B cell (primary cell): ENCODE data around the gene NSDHL. TPM values are rescaled to one million over a fixed set of nuclear protein-coding genes. Genes with fewer than 3 reads are reported as not detected.

Source experiments
- ATAC-seq: fragments of 200-7000 bp; cut with Tn5 transposase; one replicate; pipeline ENCODE4 v1.10.0; 2021; ENCODE audit warnings: low read depth, mild to moderate bottlenecking, moderate number of reproducible peaks, moderate library complexity
- CTCF ChIA-PET: fragments of 350-600 bp; sonication (Branson Sonifier 250); formaldehyde crosslinking; loops from one replicate; lab custom pipeline; 2021; ENCODE audit warnings: antibody characterized with exemption, inconsistent platforms; lab: Charles Lee
- POLR2A ChIA-PET: fragments of 350-600 bp; sonication (Branson Sonifier 250); formaldehyde crosslinking; loops from one replicate; lab custom pipeline; 2021; ENCODE audit warnings: antibody characterized with exemption; lab: Charles Lee
- DNase-seq: peaks from one replicate; pipeline ENCODE4 v3.0.0; 2013
- H2AFZ ChIP-seq: 2 replicates; pipeline ENCODE4 v1.6.1; 2012; ENCODE audit warnings: mild to moderate bottlenecking, low read depth, low read length; ENCODE audit not compliant: insufficient read depth, poor library complexity, severe bottlenecking
- H3K27ac ChIP-seq, 2 donors: 1 replicate in 1 of 2; 2 replicates in 1 of 2; pipeline ENCODE4 v1.5.1; 2012 to 2013; ENCODE audit warnings: low read length in 2 of 2, mild to moderate bottlenecking in 2 of 2, moderate library complexity in 1 of 2
- H3K27me3 ChIP-seq, 4 experiments: fragments of 200-600 bp in 1 of 4; sonication (generic) in 1 of 4; replicated peaks in 1 of 4; 1 replicate in 2 of 4; 2 replicates in 2 of 4; pipeline versions ENCODE4 v1.6.1 to v1.7.0; 2013 to 2016; ENCODE audit warnings: low read length in 3 of 4, mild to moderate bottlenecking in 2 of 4, mixed read lengths in 1 of 4, moderate library complexity in 1 of 4; ENCODE audit not compliant: insufficient read depth in 4 of 4, control insufficient read depth in 3 of 4; ENCODE audit errors: control extremely low read depth in 1 of 4
- H3K36me3 ChIP-seq, 2 experiments: replicated peaks in 1 of 2; 1 replicate in 1 of 2; 2 replicates in 1 of 2; pipeline versions ENCODE4 v1.6.1 to v1.7.1; 2013; ENCODE audit warnings: low read length in 1 of 2; ENCODE audit not compliant: insufficient read depth in 2 of 2, control insufficient read depth in 1 of 2; ENCODE audit errors: control extremely low read depth in 1 of 2, extremely low read depth in 1 of 2
- H3K4me1 ChIP-seq, 2 donors: fragments of 200-600 bp in 1 of 2; sonication (generic) in 1 of 2; 1 replicate in 1 of 2; 2 replicates in 1 of 2; pipeline versions ENCODE4 v1.5.1 to v1.6.1; 2013 to 2017; ENCODE audit warnings: low read length in 2 of 2; ENCODE audit not compliant: control insufficient read depth in 2 of 2, insufficient read depth in 2 of 2
- H3K4me2 ChIP-seq: replicated peaks from 2 replicates; pipeline ENCODE3; 2012; ENCODE audit warnings: mild to moderate bottlenecking, low read depth, low read length; ENCODE audit not compliant: poor library complexity, severe bottlenecking
- H3K4me3 ChIP-seq, 5 experiments: fragments of 200-600 bp in 1 of 5; sonication (generic) in 1 of 5; 1 replicate in 3 of 5; 2 replicates in 2 of 5; pipeline versions ENCODE4 v1.5.1 to v1.7.0; 2011 to 2016; ENCODE audit warnings: low read length in 4 of 5, mild to moderate bottlenecking in 4 of 5, low read depth in 2 of 5, control low read depth in 1 of 5, moderate library complexity in 1 of 5; ENCODE audit not compliant: insufficient read depth in 1 of 5; ENCODE audit errors: control extremely low read depth in 1 of 5, extremely low read depth in 1 of 5
- H3K79me2 ChIP-seq: fragments of 200-600 bp; sonication (generic); one replicate; pipeline ENCODE4 v1.6.0; 2016; ENCODE audit warnings: low read length; ENCODE audit not compliant: control insufficient read depth, insufficient read depth
- H3K9ac ChIP-seq: fragments of 200-600 bp; sonication (generic); 2 replicates; pipeline ENCODE4 v1.6.1; 2017; ENCODE audit warnings: mild to moderate bottlenecking, low read length, moderate library complexity
- H3K9me3 ChIP-seq, 3 donors: one replicate each; pipeline versions ENCODE4 v1.6.1 to v1.7.1; 2013; ENCODE audit warnings: low read length in 2 of 3; ENCODE audit not compliant: control insufficient read depth in 2 of 3, insufficient read depth in 1 of 3; ENCODE audit errors: control extremely low read depth in 1 of 3
- H4K20me1 ChIP-seq: 2 replicates; pipeline ENCODE4 v1.6.0; 2012; ENCODE audit warnings: mild to moderate bottlenecking, low read length; ENCODE audit not compliant: insufficient read depth, control insufficient read depth, poor library complexity, severe bottlenecking
- H3K27ac Mint-ChIP-seq: one replicate; pipeline ENCODE4 v1.8.0; 2021; ENCODE audit warnings: mixed read lengths
- H3K27me3 Mint-ChIP-seq: one replicate; pipeline ENCODE4 v1.8.0; 2021; ENCODE audit warnings: mixed read lengths
- H3K4me1 Mint-ChIP-seq: one replicate; pipeline ENCODE4 v1.8.0; 2021; ENCODE audit warnings: mixed read lengths
- H3K4me3 Mint-ChIP-seq: one replicate; pipeline ENCODE4 v1.8.0; 2021; ENCODE audit warnings: mixed read lengths
- H3K9me3 Mint-ChIP-seq: one replicate; pipeline ENCODE4 v1.8.0; 2022; ENCODE audit warnings: mixed read lengths; ENCODE audit not compliant: insufficient read depth
- CTCF ChIP-seq: fragments of 200-600 bp; IDR thresholded peaks from one replicate; pipeline ENCODE4 v1.8.0; 2022; ENCODE audit warnings: antibody characterized with exemption, mild to moderate bottlenecking
- EZH2 ChIP-seq: IDR thresholded peaks from 2 replicates; pipeline ENCODE4 v1.6.1; 2012; ENCODE audit warnings: borderline replicate concordance, low read depth, mild to moderate bottlenecking, moderate library complexity, low read length; ENCODE audit not compliant: insufficient read depth, poor library complexity, severe bottlenecking
- WGBS: methylation state at CpG from one replicate; pipeline ENCODE4 v1.1.5; 2013; ENCODE audit warnings: missing lambda C conversion rate; ENCODE audit not compliant: insufficient coverage; 5-methylcytosine and 5-hydroxymethylcytosine counted together
- intact Hi-C: fragments of 100-400 bp; cut with micrococcal nuclease; formaldehyde crosslinking; loops from one replicate; pipeline ENCODE4 v1.10.0; 2022
- polyA plus RNA-seq: library from polyadenylated mRNA; depleted of rRNA; stranded (reverse); fragments of >200 nt; gene quantifications from 2 replicates; pipeline ENCODE4 v1.2.3, GENCODE V29; 2012
- total RNA-seq, 2 donors: library from RNA; stranded (reverse); fragments of 120-200 nt in 1 of 2; gene quantifications; 1 replicate in 1 of 2; 2 replicates in 1 of 2; pipeline versions ENCODE4 v1.2.3 to v1.2.4, GENCODE V29; 2013 to 2022

NSDHL gene
- total and polyA plus RNA-seq, 2 donors (not counting 1 experiment from before 2014, with no cell fraction given) = 4.9 to 10.3 TPM

GRCh38 chrX:152913346-152913745 lies 82.5 kb downstream of the NSDHL start:
- no peaks in the 10 kb centered on the region for H3K9me3 ChIP-seq

GRCh38 chrX:152913910-152914309 lies 83.0 kb downstream of the NSDHL start:
- 93% methylated on average over 3 of the region's 6 CpGs for WGBS
- H3K27me3 ChIP-seq = peaks cover 0 to 2% (median 0%) of the 10 kb centered on the region in 4 experiments
- H4K20me1 ChIP-seq = no peaks in the 10 kb centered on the region
- intact Hi-C loops = no loop called here
- peaks cover 0 to 4% of the 10 kb centered on the region in 2 donors for H3K4me1 ChIP-seq
- no peak overlapping the region for H3K27ac ChIP-seq
- no peaks in the 10 kb centered on the region for H3K79me2 ChIP-seq
- Mint-ChIP-seq H3K4me1 (peaks cover 7% of the 10 kb centered on the region), H3K27ac (no peak overlapping the region), H3K27me3 (no peaks in the 10 kb centered on the region), H3K9me3 (no peaks in the 10 kb centered on the region), H3K4me3 (no peak overlapping the region)
- CTCF ChIA-PET = interaction anchor here (1.2 to 1.3 kb wide), 2 partner anchors 10 to 14 kb away, joined by 3 read pairs; no protein-coding TSS in a partner anchor
- no peak overlapping the region for H3K4me3 ChIP-seq
- no peaks in the 10 kb centered on the region for H3K9me3 ChIP-seq
- no peak for DNase-seq
- H3K4me2 ChIP-seq = no peak overlapping the region
- H2AFZ ChIP-seq = no peak overlapping the region
- H3K9ac ChIP-seq = no peak overlapping the region
- ATAC-seq = no peak
- H3K36me3 ChIP-seq = no peaks in the 10 kb centered on the region
- TF ChIP-seq CTCF (no peak), EZH2 (no peak)
- POLR2A ChIA-PET = no interaction called here

More at GRCh38 chrX:152913346-152913745, 82.5 kb downstream of the NSDHL start:
- Histone ChIP-seq H3K36me3 (no peaks in the 10 kb centered on the region), H3K4me1 (peaks cover 0 to 4% of the 10 kb centered on the region in 2 donors), H3K79me2 (no peaks in the 10 kb centered on the region), H3K4me2 (no peak overlapping the region), H2AFZ (no peak overlapping the region), H4K20me1 (no peaks in the 10 kb centered on the region), H3K4me3 (no peak overlapping the region), H3K27ac (no peak overlapping the region), H3K27me3 (peaks cover 0 to 2% (median 0%) of the 10 kb centered on the region in 4 experiments), H3K9ac (no peak overlapping the region)
- no peak overlapping the region for H3K4me3 Mint-ChIP-seq
- ChIA-PET POLR2A (no interaction called here), CTCF (interaction anchor here (1.2 to 1.3 kb wide), 2 partner anchors 10 to 15 kb away, joined by 3 read pairs; no protein-coding TSS in a partner anchor)
- H3K4me1 Mint-ChIP-seq = peaks cover 7% of the 10 kb centered on the region
- H3K27me3 Mint-ChIP-seq = no peaks in the 10 kb centered on the region
- ATAC-seq (no peak), DNase-seq (no peak)
- H3K27ac Mint-ChIP-seq = no peak overlapping the region
- intact Hi-C loops = no loop called here
- H3K9me3 Mint-ChIP-seq = no peaks in the 10 kb centered on the region
- 5% methylated on average over 4 of the region's 10 CpGs for WGBS
- TF ChIP-seq CTCF (no peak), EZH2 (no peak)
